ENCODE results near the gene GRHL1.

GRHL1 gene

GRCh38 chr2:9998916-9999654 lies 47.6 kb downstream of the GRHL1 start:
- Histone ChIP-seq H3K27ac (ENCODE audit: low read depth, low read length) (no peak overlapping the region), H3K9ac (ENCODE audit: low read length in 5 of 5) (no peak overlapping the region)

GRCh38 chr2:9999693-10000092 lies 48.2 kb downstream of the GRHL1 start:
- Histone ChIP-seq H3K4me3 (ENCODE audit: low read depth in 1 of 5, low read length in 5 of 5) (no peak overlapping the region), H3K27me3 (ENCODE audit: control insufficient read depth in 5 of 5, insufficient read depth in 4 of 5, low read length in 5 of 5) (no peaks in the 10 kb centered on the region), H3K36me3 (ENCODE audit: control insufficient read depth in 5 of 5, insufficient read depth in 5 of 5, low read length in 5 of 5) (peaks cover 0 to 9% (median 8%) of the 10 kb centered on the region in 5 donors), H3K9me3 (ENCODE audit: control insufficient read depth in 5 of 5, low read length in 5 of 5) (no peaks in the 10 kb centered on the region), H3K27ac (ENCODE audit: low read depth, low read length) (no peak overlapping the region), H3K4me1 (ENCODE audit: control insufficient read depth in 5 of 5, insufficient read depth in 5 of 5, low read length in 5 of 5) (peaks cover 6 to 44% (median 37%) of the 10 kb centered on the region in 5 donors), H3K9ac (ENCODE audit: low read length in 5 of 5) (no peak overlapping the region)

More at GRCh38 chr2:9998916-9999654, 47.6 kb downstream of the GRHL1 start:
- Histone ChIP-seq H3K9me3 (ENCODE audit: control insufficient read depth in 5 of 5, low read length in 5 of 5) (no peaks in the 10 kb centered on the region), H3K4me3 (ENCODE audit: low read depth in 1 of 5, low read length in 5 of 5) (no peak overlapping the region), H3K36me3 (ENCODE audit: control insufficient read depth in 5 of 5, insufficient read depth in 5 of 5, low read length in 5 of 5) (peaks cover 0 to 9% (median 8%) of the 10 kb centered on the region in 5 donors), H3K4me1 (ENCODE audit: control insufficient read depth in 5 of 5, insufficient read depth in 5 of 5, low read length in 5 of 5) (peaks cover 6 to 38% (median 33%) of the 10 kb centered on the region in 5 donors), H3K27me3 (ENCODE audit: control insufficient read depth in 5 of 5, insufficient read depth in 4 of 5, low read length in 5 of 5) (no peaks in the 10 kb centered on the region)

- no peaks in the 10 kb centered on the region for H3K9me3 ChIP-seq (ENCODE audit: control insufficient read depth in 5 of 5, low read length in 5 of 5)
- no peak overlapping the region for H3K27ac ChIP-seq (ENCODE audit: low read depth, low read length)
- H3K36me3 ChIP-seq (ENCODE audit: control insufficient read depth in 5 of 5, insufficient read depth in 5 of 5, low read length in 5 of 5): peaks cover 0 to 9% (median 8%) of the 10 kb centered on the region in 5 donors
- no peaks in the 10 kb centered on the region for H3K27me3 ChIP-seq (ENCODE audit: control insufficient read depth in 5 of 5, insufficient read depth in 4 of 5, low read length in 5 of 5)
- H3K4me3 ChIP-seq (ENCODE audit: low read depth in 1 of 5, low read length in 5 of 5): no peak overlapping the region
- H3K9ac ChIP-seq (ENCODE audit: low read length in 5 of 5): no peak overlapping the region
- peaks cover 6 to 53% (median 34%) of the 10 kb centered on the region in 5 donors for H3K4me1 ChIP-seq (ENCODE audit: control insufficient read depth in 5 of 5, insufficient read depth in 5 of 5, low read length in 5 of 5)
These were observed 49.0 kb downstream of the GRHL1 start for GRCh38 chr2:10000541-10000940.

GRCh38 chr2:10001586-10001985 lies 50.1 kb downstream of the GRHL1 start:
- Histone ChIP-seq H3K36me3 (ENCODE audit: control insufficient read depth in 5 of 5, insufficient read depth in 5 of 5, low read length in 5 of 5) (peaks cover 0 to 5% (median 5%) of the 10 kb centered on the region in 5 donors), H3K27ac (ENCODE audit: low read depth, low read length) (no peak overlapping the region), H3K4me1 (ENCODE audit: control insufficient read depth in 5 of 5, insufficient read depth in 5 of 5, low read length in 5 of 5) (peaks cover 3 to 50% (median 31%) of the 10 kb centered on the region in 5 donors), H3K9me3 (ENCODE audit: control insufficient read depth in 5 of 5, low read length in 5 of 5) (no peaks in the 10 kb centered on the region), H3K27me3 (ENCODE audit: control insufficient read depth in 5 of 5, insufficient read depth in 4 of 5, low read length in 5 of 5) (no peaks in the 10 kb centered on the region), H3K4me3 (ENCODE audit: low read depth in 1 of 5, low read length in 5 of 5) (no peak overlapping the region), H3K9ac (ENCODE audit: low read length in 5 of 5) (no peak overlapping the region)

- peak overlapping the region; percentile 84 for H3K27ac ChIP-seq (ENCODE audit: low read depth, low read length)
- H3K4me1 ChIP-seq (ENCODE audit: control insufficient read depth in 5 of 5, insufficient read depth in 5 of 5, low read length in 5 of 5): peaks cover 5 to 50% (median 36%) of the 10 kb centered on the region in 5 donors
- H3K9ac ChIP-seq (ENCODE audit: low read length in 5 of 5): peak overlapping the region in 1 of 5 donors; percentile 77
- no peaks in the 10 kb centered on the region for H3K27me3 ChIP-seq (ENCODE audit: control insufficient read depth in 5 of 5, insufficient read depth in 4 of 5, low read length in 5 of 5)
- H3K4me3 ChIP-seq (ENCODE audit: low read depth in 1 of 5, low read length in 5 of 5): no peak overlapping the region
- H3K36me3 ChIP-seq (ENCODE audit: control insufficient read depth in 5 of 5, insufficient read depth in 5 of 5, low read length in 5 of 5): peaks cover 0 to 5% (median 0%) of the 10 kb centered on the region in 5 donors
- H3K9me3 ChIP-seq (ENCODE audit: control insufficient read depth in 5 of 5, low read length in 5 of 5): no peaks in the 10 kb centered on the region
These were observed 50.6 kb downstream of the GRHL1 start for GRCh38 chr2:10002109-10002508.

GRCh38 chr2:10002681-10003080 lies 51.2 kb downstream of the GRHL1 start:
- H3K36me3 ChIP-seq (ENCODE audit: control insufficient read depth in 5 of 5, insufficient read depth in 5 of 5, low read length in 5 of 5): peaks cover 0 to 5% (median 0%) of the 10 kb centered on the region in 5 donors
- H3K27ac ChIP-seq (ENCODE audit: low read depth, low read length): peak overlapping the region; percentile 84
- H3K4me1 ChIP-seq (ENCODE audit: control insufficient read depth in 5 of 5, insufficient read depth in 5 of 5, low read length in 5 of 5): peaks cover 5 to 53% (median 40%) of the 10 kb centered on the region in 5 donors
- no peaks in the 10 kb centered on the region for H3K27me3 ChIP-seq (ENCODE audit: control insufficient read depth in 5 of 5, insufficient read depth in 4 of 5, low read length in 5 of 5)
- no peak overlapping the region for H3K4me3 ChIP-seq (ENCODE audit: low read depth in 1 of 5, low read length in 5 of 5)
- no peaks in the 10 kb centered on the region for H3K9me3 ChIP-seq (ENCODE audit: control insufficient read depth in 5 of 5, low read length in 5 of 5)
- peak overlapping the region in 4 of 5 donors; percentile 21 to 77 (median 60) for H3K9ac ChIP-seq (ENCODE audit: low read length in 5 of 5)

- Histone ChIP-seq H3K9me3 (ENCODE audit: control insufficient read depth in 5 of 5, low read length in 5 of 5) (no peaks in the 10 kb centered on the region), H3K9ac (ENCODE audit: low read length in 5 of 5) (peak overlapping the region in 4 of 5 donors; percentile 21 to 77 (median 65)), H3K4me3 (ENCODE audit: low read depth in 1 of 5, low read length in 5 of 5) (peak overlapping the region in 1 of 5 donors; percentile 9), H3K36me3 (ENCODE audit: control insufficient read depth in 5 of 5, insufficient read depth in 5 of 5, low read length in 5 of 5) (peaks cover 0 to 5% (median 0%) of the 10 kb centered on the region in 5 donors), H3K4me1 (ENCODE audit: control insufficient read depth in 5 of 5, insufficient read depth in 5 of 5, low read length in 5 of 5) (peaks cover 8 to 60% (median 48%) of the 10 kb centered on the region in 5 donors), H3K27me3 (ENCODE audit: control insufficient read depth in 5 of 5, insufficient read depth in 4 of 5, low read length in 5 of 5) (no peaks in the 10 kb centered on the region), H3K27ac (ENCODE audit: low read depth, low read length) (peak overlapping the region; percentile 84)
These were observed 52.0 kb downstream of the GRHL1 start for GRCh38 chr2:10003206-10004125.

- no peaks in the 10 kb centered on the region for H3K27me3 ChIP-seq (ENCODE audit: control insufficient read depth in 5 of 5, insufficient read depth in 4 of 5, low read length in 5 of 5)
- H3K4me3 ChIP-seq (ENCODE audit: low read depth in 1 of 5, low read length in 5 of 5): no peak overlapping the region
- H3K9me3 ChIP-seq (ENCODE audit: control insufficient read depth in 5 of 5, low read length in 5 of 5): no peaks in the 10 kb centered on the region
- H3K27ac ChIP-seq (ENCODE audit: low read depth, low read length): peak overlapping the region; percentile 84
- peaks cover 0 to 3% (median 0%) of the 10 kb centered on the region in 5 donors for H3K36me3 ChIP-seq (ENCODE audit: control insufficient read depth in 5 of 5, insufficient read depth in 5 of 5, low read length in 5 of 5)
- H3K4me1 ChIP-seq (ENCODE audit: control insufficient read depth in 5 of 5, insufficient read depth in 5 of 5, low read length in 5 of 5): peaks cover 12 to 70% (median 57%) of the 10 kb centered on the region in 5 donors
- peak overlapping the region in 2 of 5 donors; percentile 68 to 74 for H3K9ac ChIP-seq (ENCODE audit: low read length in 5 of 5)
These were observed 52.9 kb downstream of the GRHL1 start for GRCh38 chr2:10004401-10004800.

- H3K4me3 ChIP-seq (ENCODE audit: low read depth in 1 of 5, low read length in 5 of 5): no peak overlapping the region
- no peaks in the 10 kb centered on the region for H3K9me3 ChIP-seq (ENCODE audit: control insufficient read depth in 5 of 5, low read length in 5 of 5)
- H3K27ac ChIP-seq (ENCODE audit: low read depth, low read length): peak overlapping the region; percentile 84
- peak overlapping the region in 2 of 5 donors; percentile 68 to 74 for H3K9ac ChIP-seq (ENCODE audit: low read length in 5 of 5)
- no peaks in the 10 kb centered on the region for H3K27me3 ChIP-seq (ENCODE audit: control insufficient read depth in 5 of 5, insufficient read depth in 4 of 5, low read length in 5 of 5)
- peaks cover 0 to 2% (median 0%) of the 10 kb centered on the region in 5 donors for H3K36me3 ChIP-seq (ENCODE audit: control insufficient read depth in 5 of 5, insufficient read depth in 5 of 5, low read length in 5 of 5)
- H3K4me1 ChIP-seq (ENCODE audit: control insufficient read depth in 5 of 5, insufficient read depth in 5 of 5, low read length in 5 of 5): peaks cover 13 to 74% (median 61%) of the 10 kb centered on the region in 5 donors
These were observed 53.3 kb downstream of the GRHL1 start for GRCh38 chr2:10004836-10005235.

Data from subcutaneous abdominal adipose tissue (tissue), 5 donors.